GM19328 (cell line): ENCODE measurements around the gene KDM8.

Experiments
- ATAC-seq: cut with Tn5 transposase; IDR thresholded peaks from one replicate; pipeline ENCODE4 v1.9.1; 2021; ENCODE audit warnings: mild to moderate bottlenecking, moderate library complexity; ENCODE audit not compliant: unreplicated experiment

The KDM8 gene

DNA sequence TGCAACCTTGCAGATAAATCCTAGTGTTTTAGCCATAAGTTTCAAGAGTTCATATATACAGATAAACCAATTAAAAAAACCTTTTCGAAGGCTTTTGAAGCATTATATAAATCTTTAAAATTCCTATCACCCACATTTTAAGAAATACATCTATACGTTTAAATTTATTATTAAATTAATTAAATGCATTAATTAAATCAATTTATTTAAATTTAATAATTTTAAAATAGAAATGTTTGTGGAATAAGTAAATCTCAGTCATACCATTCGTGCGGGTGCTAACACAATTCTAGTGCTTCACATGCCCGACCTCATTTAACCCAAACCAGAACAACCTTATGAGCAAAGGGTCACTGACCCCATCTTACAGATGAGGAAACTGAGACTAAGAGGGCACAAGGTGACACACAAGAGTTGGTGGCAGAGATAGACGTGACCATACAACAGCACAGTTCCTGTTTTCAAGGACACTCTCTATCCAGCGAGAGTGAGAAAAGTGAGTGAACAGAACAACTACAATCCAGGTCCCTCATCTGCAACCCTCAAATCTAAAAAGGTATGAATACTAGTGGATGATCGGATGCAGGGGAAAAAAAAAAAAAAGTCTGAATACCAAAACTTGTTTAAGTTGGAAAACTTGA lies 63.8 kb downstream of the KDM8 start:
- no peak for ATAC-seq

DNA sequence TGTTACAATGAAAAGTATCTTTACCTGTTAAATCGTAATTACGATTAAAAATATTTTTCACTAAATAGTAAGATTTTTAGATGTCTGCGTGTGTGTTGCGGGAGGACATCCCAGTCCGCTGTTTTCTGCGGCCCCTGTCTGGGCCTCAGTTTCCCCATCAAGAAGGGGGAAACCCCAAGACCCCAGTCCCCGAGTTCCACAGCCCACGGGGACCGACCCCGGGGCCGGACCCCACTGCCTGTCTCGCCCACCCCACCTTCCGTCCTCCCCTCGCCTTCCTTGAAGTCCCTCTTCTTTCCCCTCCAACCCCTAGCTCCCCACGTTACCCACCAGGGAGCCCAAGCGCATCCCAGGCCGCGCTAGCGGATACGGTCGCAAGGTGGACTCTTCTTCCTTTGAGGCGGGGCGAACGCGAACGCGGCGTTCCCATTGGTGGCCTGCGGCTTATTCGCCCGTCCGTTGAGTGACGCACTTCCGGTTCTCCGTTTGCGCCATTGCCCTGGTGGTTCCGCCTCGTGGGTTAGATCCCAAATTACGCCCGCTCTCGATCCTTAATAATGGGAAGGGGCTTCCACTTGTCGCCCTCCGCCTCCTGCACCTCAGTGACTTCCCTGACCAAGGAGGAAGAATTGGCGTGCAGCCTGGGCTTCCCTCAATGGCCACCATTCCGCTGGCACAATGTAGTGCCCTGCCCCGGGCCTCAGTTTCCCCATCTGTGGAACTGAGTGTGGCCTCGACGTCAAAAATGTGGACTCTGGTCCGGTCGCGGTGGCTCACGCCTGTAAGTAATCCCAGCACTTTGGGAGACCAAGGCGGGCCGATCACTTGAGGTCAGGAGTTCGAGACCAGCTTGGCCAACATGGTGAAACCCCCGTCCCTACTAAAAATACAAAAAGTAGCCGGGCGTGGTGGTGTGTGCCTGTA lies 65.3 kb downstream of the KDM8 start, which contains the start of gene NSMCE1:
Gene NSMCE1 (minus strand): TSS at position 397 of the 924 bp plus-strand sequence. CDS start 11,202 bp downstream, outside the sequence.
- peak; percentile 86 for ATAC-seq

DNA sequence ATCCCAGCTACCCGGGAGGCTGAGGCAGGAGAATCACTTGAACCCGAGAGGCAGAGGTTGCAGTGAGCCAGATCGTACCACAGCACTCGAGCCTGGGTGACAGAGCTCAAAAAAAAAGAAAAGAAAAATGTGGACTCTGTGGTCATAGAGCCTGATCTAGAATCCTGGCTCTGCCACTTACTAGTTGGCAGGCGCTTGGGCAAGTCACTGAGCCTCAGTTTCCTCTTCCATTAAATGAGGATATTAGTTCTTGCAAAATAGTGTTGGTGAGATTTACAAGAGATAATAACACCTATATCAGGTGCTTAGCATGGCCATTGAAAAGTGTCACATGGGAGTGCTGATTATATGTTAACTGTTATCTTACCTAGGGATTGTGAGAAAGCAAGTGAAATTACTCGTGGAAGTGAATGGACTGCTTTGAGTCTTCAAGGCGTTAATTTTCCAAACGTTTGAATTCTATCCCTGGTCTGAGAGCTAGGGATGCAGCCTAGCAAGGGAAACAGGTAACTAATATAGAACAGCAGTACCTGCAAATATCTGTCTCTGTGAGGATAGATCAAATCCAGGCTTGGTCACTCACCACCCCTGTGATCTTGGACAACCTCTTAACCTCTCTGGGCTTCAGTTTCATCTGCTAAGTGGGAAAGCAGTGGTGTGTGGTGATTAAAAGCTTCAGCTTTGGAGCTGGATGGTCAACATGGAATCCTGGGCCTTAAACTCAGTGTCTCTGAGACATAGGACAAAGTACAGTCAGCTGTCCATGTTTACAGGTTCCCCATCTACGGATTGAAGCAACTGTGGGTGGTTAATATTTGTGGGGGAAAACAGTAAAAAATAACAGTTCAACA lies 66.2 kb downstream of the KDM8 start:
- ATAC-seq, result no peak

DNA sequence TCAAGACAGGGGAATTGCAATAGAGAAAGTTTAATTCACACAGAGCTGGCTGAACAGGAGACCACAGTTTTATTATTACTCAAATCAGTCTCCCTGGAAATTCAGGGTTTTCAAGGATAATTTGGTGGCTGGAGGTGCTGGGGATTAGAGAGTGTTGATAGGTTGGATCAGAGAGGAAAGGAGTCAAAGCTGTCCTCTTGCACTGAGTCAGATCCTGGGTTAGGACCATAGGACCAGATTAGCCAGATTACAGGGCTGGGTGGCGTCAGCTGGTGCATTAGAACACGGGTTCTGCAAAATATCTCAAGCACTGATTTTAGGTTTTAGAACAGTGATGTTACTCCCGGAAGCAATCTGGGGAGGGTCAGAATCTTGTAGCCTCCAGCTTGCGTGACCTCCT lies 67.0 kb downstream of the KDM8 start:
- ATAC-seq, result no peak
